ENCODE measurements around the gene ZBTB16. TPM values are rescaled to one million over a fixed set of nuclear protein-coding genes. Genes with fewer than 3 reads are reported as not detected.

ZBTB16 gene
- total and polyA plus RNA-seq, 2 experiments from 2014 or later: 8.7 to 10.5 TPM

DNA sequence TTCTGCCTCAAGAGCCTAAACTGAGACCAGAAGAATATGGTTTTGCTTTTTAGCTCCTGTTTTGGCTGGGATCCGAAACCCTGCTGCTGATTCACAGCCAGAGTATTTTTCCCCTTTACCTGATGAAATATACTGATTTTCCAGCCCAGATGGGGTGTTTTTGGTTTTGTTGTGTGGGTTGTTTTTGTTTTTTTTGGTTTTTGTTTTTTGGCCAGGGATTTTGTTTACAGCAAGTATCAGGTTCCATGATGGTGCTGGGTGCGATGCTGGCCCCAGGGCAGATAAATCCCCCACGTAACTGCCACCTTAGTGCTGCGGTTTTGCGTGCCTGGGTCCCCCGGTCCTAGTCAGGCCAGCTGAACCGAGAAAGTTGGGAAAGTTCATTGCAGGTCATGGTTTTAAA is 103.7 kb downstream of the ZBTB16 start:
- no peak overlapping the region for H3K27ac ChIP-seq
- no peaks in the 10 kb centered on the region for H3K9me3 ChIP-seq (ENCODE audit: low read depth)
- no peak overlapping the region for H3K4me3 ChIP-seq
- TF ChIP-seq, protein P1, sequence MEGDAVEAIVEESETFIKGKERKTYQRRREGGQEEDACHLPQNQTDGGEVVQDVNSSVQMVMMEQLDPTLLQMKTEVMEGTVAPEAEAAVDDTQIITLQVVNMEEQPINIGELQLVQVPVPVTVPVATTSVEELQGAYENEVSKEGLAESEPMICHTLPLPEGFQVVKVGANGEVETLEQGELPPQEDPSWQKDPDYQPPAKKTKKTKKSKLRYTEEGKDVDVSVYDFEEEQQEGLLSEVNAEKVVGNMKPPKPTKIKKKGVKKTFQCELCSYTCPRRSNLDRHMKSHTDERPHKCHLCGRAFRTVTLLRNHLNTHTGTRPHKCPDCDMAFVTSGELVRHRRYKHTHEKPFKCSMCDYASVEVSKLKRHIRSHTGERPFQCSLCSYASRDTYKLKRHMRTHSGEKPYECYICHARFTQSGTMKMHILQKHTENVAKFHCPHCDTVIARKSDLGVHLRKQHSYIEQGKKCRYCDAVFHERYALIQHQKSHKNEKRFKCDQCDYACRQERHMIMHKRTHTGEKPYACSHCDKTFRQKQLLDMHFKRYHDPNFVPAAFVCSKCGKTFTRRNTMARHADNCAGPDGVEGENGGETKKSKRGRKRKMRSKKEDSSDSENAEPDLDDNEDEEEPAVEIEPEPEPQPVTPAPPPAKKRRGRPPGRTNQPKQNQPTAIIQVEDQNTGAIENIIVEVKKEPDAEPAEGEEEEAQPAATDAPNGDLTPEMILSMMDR (IDR thresholded peaks at IDR 0.05; ENCODE audit: low read depth, low read length): no peak
- H3K27me3 ChIP-seq: no peaks in the 10 kb centered on the region
- peaks cover 42% of the 10 kb centered on the region for H3K4me1 ChIP-seq (ENCODE audit: low read depth)
- no peaks in the 10 kb centered on the region for H3K36me3 ChIP-seq
- DNase-seq (ENCODE audit: low read depth in 1 of 2, low spot score in 1 of 2): peak in 1 of 2 donors; percentile 94

DNA sequence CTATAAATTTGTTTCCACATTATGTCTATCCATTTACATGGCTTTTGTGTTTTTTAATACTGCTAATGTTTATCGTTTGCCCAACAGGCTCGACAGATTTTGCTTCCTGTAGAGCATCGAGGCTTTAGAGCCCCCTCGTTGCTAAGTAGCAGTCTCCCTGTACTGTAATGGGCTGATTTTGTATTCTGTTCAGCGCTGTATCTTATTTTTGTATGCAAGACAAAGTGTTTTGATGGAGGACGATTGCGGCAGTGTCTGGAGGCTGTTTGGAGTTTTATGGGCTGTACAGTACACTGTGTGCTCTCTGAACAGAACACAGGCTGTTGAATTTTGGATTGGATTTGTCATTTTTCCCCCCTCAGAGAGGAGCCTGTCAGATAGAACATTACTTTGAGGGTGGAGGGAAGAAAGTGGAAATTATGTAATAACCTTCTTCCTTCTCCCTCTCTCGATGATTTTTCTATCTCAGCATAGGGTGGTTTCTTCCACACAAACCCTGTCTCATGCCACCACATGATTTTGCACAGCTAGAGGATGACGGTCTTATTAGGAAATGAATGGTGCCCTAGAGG is 104.4 kb downstream of the ZBTB16 start:
- Histone ChIP-seq H3K27me3 (no peaks in the 10 kb centered on the region), H3K9me3 (ENCODE audit: low read depth) (no peaks in the 10 kb centered on the region), H3K36me3 (no peaks in the 10 kb centered on the region), H3K4me3 (no peak overlapping the region), H3K27ac (no peak overlapping the region), H3K4me1 (ENCODE audit: low read depth) (peaks cover 43% of the 10 kb centered on the region)
- peak in 1 of 2 donors; percentile 70 for DNase-seq (ENCODE audit: low read depth in 1 of 2, low spot score in 1 of 2)
- TF ChIP-seq, protein P1 (IDR thresholded peaks at IDR 0.05; ENCODE audit: low read depth, low read length): no peak

DNA sequence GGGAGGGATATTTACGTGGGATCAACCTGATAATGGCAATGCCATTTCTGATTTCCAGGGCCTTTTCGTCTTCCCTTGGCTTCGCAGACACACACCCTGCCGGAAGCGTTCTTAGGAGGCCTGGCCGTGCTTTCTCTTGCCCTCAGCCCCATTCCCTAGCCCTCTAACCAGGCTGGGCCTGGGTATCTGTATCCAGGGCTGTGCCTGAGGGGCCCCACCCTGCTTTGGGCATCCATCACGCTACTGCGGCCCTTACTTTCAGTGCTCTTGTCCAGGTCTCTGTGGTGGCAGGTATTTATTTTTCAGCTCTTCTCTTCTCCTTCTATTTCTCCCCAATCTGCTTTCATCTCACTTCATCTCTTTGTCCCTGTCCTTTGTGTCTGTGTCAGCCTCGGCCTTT is 105.0 kb downstream of the ZBTB16 start:
- Histone ChIP-seq H3K36me3 (no peaks in the 10 kb centered on the region), H3K27me3 (no peaks in the 10 kb centered on the region), H3K4me3 (no peak overlapping the region), H3K4me1 (ENCODE audit: low read depth) (peaks cover 39% of the 10 kb centered on the region), H3K9me3 (ENCODE audit: low read depth) (no peaks in the 10 kb centered on the region), H3K27ac (no peak overlapping the region)
- no peak for DNase-seq (ENCODE audit: low read depth in 1 of 2, low spot score in 1 of 2)
- TF ChIP-seq, protein P1 (IDR thresholded peaks at IDR 0.05; ENCODE audit: low read depth, low read length): no peak

DNA sequence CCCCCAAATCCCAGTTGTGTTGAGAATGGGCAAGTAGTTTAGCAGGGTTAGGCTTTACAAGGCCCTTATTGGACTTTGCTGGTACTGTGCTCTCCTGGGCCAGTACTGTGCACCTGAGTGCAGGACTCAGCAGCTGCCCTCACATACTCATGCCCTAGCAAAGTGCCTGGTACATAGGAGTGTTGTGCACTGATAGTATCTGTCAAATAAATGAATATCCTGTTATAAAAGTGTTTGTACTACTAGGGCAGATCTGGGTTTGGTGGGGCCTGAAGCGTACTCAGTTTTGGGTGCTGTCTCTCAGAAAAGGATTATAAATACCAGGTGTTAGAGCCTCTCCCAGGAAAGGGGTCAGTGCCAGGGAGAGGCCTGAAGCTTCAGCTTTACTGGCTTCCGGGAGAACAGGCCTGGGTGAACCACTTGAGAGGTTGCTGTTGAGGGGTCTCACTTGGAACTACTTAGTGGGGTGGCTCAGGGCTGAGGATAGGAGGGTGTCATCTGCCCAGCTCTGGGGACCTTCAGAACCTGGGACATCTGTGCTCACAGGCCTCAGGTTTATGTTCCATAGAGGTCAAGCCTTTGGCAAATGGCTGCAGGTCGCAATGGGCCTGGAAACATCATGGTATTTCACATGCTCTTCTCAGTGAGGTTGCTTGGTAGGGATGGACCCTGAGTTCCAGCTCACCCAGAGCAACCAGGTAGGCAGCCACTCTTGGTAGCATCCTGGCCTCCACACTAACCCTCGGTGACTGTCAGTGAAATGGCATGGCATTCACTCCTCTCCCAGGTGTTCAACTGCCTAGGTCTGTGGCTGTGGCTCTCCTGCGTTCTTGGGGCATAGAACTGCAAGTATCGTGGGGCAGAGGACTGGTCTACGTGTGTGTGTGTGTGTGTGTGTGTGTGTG is 106.1 kb downstream of the ZBTB16 start:
- Histone ChIP-seq H3K4me1 (ENCODE audit: low read depth) (peaks cover 35% of the 10 kb centered on the region), H3K36me3 (no peaks in the 10 kb centered on the region), H3K27me3 (no peaks in the 10 kb centered on the region), H3K27ac (no peak overlapping the region), H3K9me3 (ENCODE audit: low read depth) (no peaks in the 10 kb centered on the region), H3K4me3 (no peak overlapping the region)
- DNase-seq (ENCODE audit: low read depth in 1 of 2, low spot score in 1 of 2): no peak
- TF ChIP-seq, protein P1 (IDR thresholded peaks at IDR 0.05; ENCODE audit: low read depth, low read length): no peak

DNA sequence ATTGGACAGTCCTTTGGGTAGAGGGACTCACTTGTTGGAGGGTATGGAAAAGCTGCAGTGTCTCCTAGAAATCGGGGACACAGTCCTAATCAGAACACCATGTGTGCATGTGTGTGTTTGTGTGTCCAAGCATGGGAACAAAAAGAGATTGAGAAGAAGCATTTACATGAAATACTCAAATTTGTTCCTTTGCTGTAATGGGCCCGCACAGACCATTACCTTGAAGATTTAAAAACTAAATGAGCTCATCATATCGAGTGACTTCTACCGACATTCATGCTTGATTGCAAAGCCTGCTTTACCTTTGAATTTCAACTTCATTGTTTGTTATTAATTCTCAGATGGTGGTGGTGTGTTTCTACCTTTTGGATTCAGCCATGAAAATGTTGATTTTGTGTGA is 106.9 kb downstream of the ZBTB16 start:
- Histone ChIP-seq H3K4me1 (ENCODE audit: low read depth) (peaks cover 42% of the 10 kb centered on the region), H3K27ac (no peak overlapping the region), H3K4me3 (no peak overlapping the region), H3K36me3 (no peaks in the 10 kb centered on the region), H3K27me3 (no peaks in the 10 kb centered on the region), H3K9me3 (ENCODE audit: low read depth) (no peaks in the 10 kb centered on the region)
- TF ChIP-seq, protein P1 (IDR thresholded peaks at IDR 0.05; ENCODE audit: low read depth, low read length): no peak
- no peak for DNase-seq (ENCODE audit: low read depth in 1 of 2, low spot score in 1 of 2)

All from cardiac muscle cell (in vitro differentiated cells and primary cell).